HG03175 (cell line): Measurements from ENCODE around the gene FOCAD.
"Not testable (repeated sequence)": the region's sequence is repeated elsewhere in the genome, so short reads cannot be mapped to it uniquely, and the experiment has no call there.

Experiments
- ATAC-seq: cut with Tn5 transposase; IDR thresholded peaks from one replicate; pipeline ENCODE4 v1.9.1; 2021; ENCODE audit warnings: mild to moderate bottlenecking, moderate library complexity; ENCODE audit not compliant: unreplicated experiment

Gene FOCAD

GRCh38 chr9:20684035-20684874, at the start of gene FOCAD:
Gene FOCAD, plus strand, starts transcription at chr9:20684259. Its CDS starts 31,095 bp downstream, at chr9:20715354.
- peak; percentile 99 for ATAC-seq

- ATAC-seq, result no peak
Observed at GRCh38 chr9:20634895-20635294, 49.2 kb upstream of the FOCAD start.

GRCh38 chr9:20636888-20637440, 47.1 kb upstream of the FOCAD start:
- ATAC-seq, result no peak

GRCh38 chr9:20640331-20641187, 43.5 kb upstream of the FOCAD start:
- peak; percentile 89 for ATAC-seq

- ATAC-seq, result no peak
Observed at GRCh38 chr9:20642045-20642444, 42.0 kb upstream of the FOCAD start.

GRCh38 chr9:20643660-20644059, 40.4 kb upstream of the FOCAD start:
- ATAC-seq, result no peak

- ATAC-seq, result no peak
Observed at GRCh38 chr9:20646656-20647055, 37.4 kb upstream of the FOCAD start.

- ATAC-seq, result no peak
Observed at GRCh38 chr9:20649381-20649780, 34.7 kb upstream of the FOCAD start.

- ATAC-seq, result no peak
Observed at GRCh38 chr9:20650313-20650712, 33.7 kb upstream of the FOCAD start.

- no peak for ATAC-seq
Observed at GRCh38 chr9:20650750-20651299, 33.2 kb upstream of the FOCAD start.

GRCh38 chr9:20651939-20652338, 32.1 kb upstream of the FOCAD start:
- no peak for ATAC-seq

GRCh38 chr9:20658246-20658667, 25.8 kb upstream of the FOCAD start:
- ATAC-seq, result not testable (repeated sequence)

GRCh38 chr9:20658677-20659473, 25.2 kb upstream of the FOCAD start:
- no peak for ATAC-seq

GRCh38 chr9:20659474-20659967, 24.5 kb upstream of the FOCAD start:
- ATAC-seq, result no peak

- ATAC-seq, result no peak
Observed at GRCh38 chr9:20662156-20662555, 21.9 kb upstream of the FOCAD start.

GRCh38 chr9:20663133-20663532, 20.9 kb upstream of the FOCAD start:
- no peak for ATAC-seq

- ATAC-seq, result no peak
Observed at GRCh38 chr9:20664501-20664900, 19.6 kb upstream of the FOCAD start.

- ATAC-seq, result no peak
Observed at GRCh38 chr9:20670395-20670794, 13.7 kb upstream of the FOCAD start.

- ATAC-seq, result no peak
Observed at GRCh38 chr9:20671635-20672034, 12.4 kb upstream of the FOCAD start.

GRCh38 chr9:20673537-20673936, 10.5 kb upstream of the FOCAD start:
- not testable (repeated sequence) for ATAC-seq
